ENCODE measurements around the gene TET1.

DNA sequence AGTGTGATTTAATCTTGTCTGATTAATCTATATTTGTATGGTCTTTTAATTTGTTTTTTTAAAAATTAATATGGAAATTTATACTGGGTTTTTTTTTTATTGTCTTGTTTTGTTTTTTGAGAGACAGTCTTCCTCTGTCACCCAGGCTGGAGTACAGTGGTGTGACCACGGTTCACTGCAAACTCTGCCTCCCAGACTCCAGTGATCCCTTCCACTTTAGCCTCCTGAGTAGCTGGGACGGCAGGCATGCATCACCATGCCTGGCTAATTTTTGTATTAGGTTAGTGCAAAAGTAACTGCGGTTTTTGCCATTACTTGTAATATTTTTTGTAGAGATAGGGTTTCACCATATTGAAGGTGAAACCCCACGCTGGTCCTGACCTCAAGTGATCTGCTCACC is 73.1 kb downstream of the TET1 start:
- TF ChIP-seq POLR2A (IDR thresholded peaks at IDR 0.05; ENCODE audit: low read depth, low read length) (no peak), POLR2AphosphoS5 (IDR thresholded peaks at IDR 0.05; ENCODE audit: low read depth, low read length) (no peak)

All from GM12891 (cell line).